Testis (tissue), 2 donors: ENCODE data around the gene BMP8A.

Source experiments
- CTCF ChIP-seq, 3 experiments: fragments of 450-650 bp in 2 of 3; fragments of 200-600 bp in 1 of 3; sonication (generic) in 1 of 3; IDR thresholded peaks; one replicate each; pipeline ENCODE4 v1.5.1; 2016 to 2019; ENCODE audit warnings: antibody characterized with exemption in 3 of 3, mild to moderate bottlenecking in 2 of 3, moderate library complexity in 1 of 3
- POLR2A ChIP-seq: fragments of 450-650 bp; IDR thresholded peaks from one replicate; pipeline ENCODE4 v1.6.1; 2017; ENCODE audit warnings: antibody characterized with exemption, mild to moderate bottlenecking, moderate library complexity

GRCh38 chr1:39533442-39533841 lies 42.0 kb downstream of the BMP8A start:
- no peak for TF ChIP-seq POLR2A
- TF ChIP-seq CTCF (IDR thresholded peaks at IDR 0.05), result no peak
